ENCODE results near the gene MAPKAPK3. TPM values are rescaled to one million over a fixed set of nuclear protein-coding genes. Genes with fewer than 3 reads are reported as not detected.

MAPKAPK3 gene
- total and polyA plus RNA-seq, 2 donors (not counting 3 experiments of a cell fraction or from before 2014, with no cell fraction given): 21.3 to 30.5 TPM

GRCh38 chr3:50624634-50625033 lies 7.7 kb downstream of the MAPKAPK3 start:
- ChIA-PET POLR2A (no interaction called here), CTCF (interaction anchor here (1.9 kb wide), 1 partner anchor 28 kb away, joined by 5 read pairs; no protein-coding TSS in a partner anchor)

GRCh38 chr3:50625231-50626182 lies 8.6 kb downstream of the MAPKAPK3 start:
- Histone ChIP-seq H3K36me3 (ENCODE audit: control insufficient read depth in 2 of 2, extremely low read depth in 1 of 2, insufficient read depth in 2 of 2, low read length in 2 of 2) (no peaks in the 10 kb centered on the region), H3K4me1 (ENCODE audit: control insufficient read depth, extremely low read depth, insufficient read depth, low read length) (peaks cover 7% of the 10 kb centered on the region), H3K27ac (ENCODE audit: insufficient read depth, low read depth, low read length) (no peak overlapping the region), H3K79me2 (ENCODE audit: control insufficient read depth, insufficient read depth, low read length) (no peaks in the 10 kb centered on the region), H3K27me3 (ENCODE audit: control insufficient read depth in 2 of 2, insufficient read depth in 2 of 2, low read length in 2 of 2) (no peaks in the 10 kb centered on the region), H3K9me1 (replicated peaks; ENCODE audit: control insufficient read depth, extremely low read depth, insufficient read depth, low read length) (no peaks in the 10 kb centered on the region), H3K4me3 (replicated peaks in 1 of 3; ENCODE audit: insufficient read depth in 1 of 3, low read depth in 1 of 3, low read length in 3 of 3) (no peak overlapping the region), H3K9ac (replicated peaks; ENCODE audit: extremely low read depth, insufficient read depth, low read length) (no peak overlapping the region), H3K4me2 (ENCODE audit: insufficient read depth, low read length) (no peak overlapping the region), H4K20me1 (replicated peaks; ENCODE audit: control insufficient read depth, extremely low read depth, insufficient read depth, low read length) (no peaks in the 10 kb centered on the region), H3K9me3 (replicated peaks; ENCODE audit: control insufficient read depth, insufficient read depth, low read length) (no peaks in the 10 kb centered on the region), H2AFZ (ENCODE audit: low read depth, low read length) (no peak overlapping the region)
- no peak for DNase-seq (ENCODE audit: low read depth, low spot score)
- no peak for FAIRE-seq
- ChIA-PET CTCF (interaction anchor here (1.3 to 1.9 kb wide), 2 partner anchors 9 to 27 kb away, joined by 4 to 5 read pairs; partner anchors contain the start of gene MAPKAPK3), POLR2A (no interaction called here)
- dilution Hi-C loops (cut with MboI; ENCODE audit: extremely low pct_ligation_motif_present, low sequenced_read_pairs) (no loop called here), intact Hi-C loops (cut with micrococcal nuclease) (no loop called here)
- no TSS peak for BruUV-seq (replicated peaks)
- TF ChIP-seq MYC (IDR thresholded peaks at IDR 0.05; ENCODE audit: low read depth, low read length) (no peak), CTCF (IDR thresholded peaks at IDR 0.05; ENCODE audit: extremely low read depth in 1 of 2, insufficient read depth in 1 of 2, low read depth in 1 of 2, low read length in 2 of 2) (no peak), EZH2 (IDR thresholded peaks at IDR 0.05; ENCODE audit: borderline replicate concordance, low read depth, low read length, severe bottlenecking) (no peak), GATA2 (IDR thresholded peaks at IDR 0.05; ENCODE audit: insufficient read depth, insufficient read length, low read depth, low read length) (no peak), POLR2A (IDR thresholded peaks at IDR 0.05; ENCODE audit: low read depth, low read length) (no peak), MAX (IDR thresholded peaks at IDR 0.05; ENCODE audit: insufficient read depth, insufficient read length) (no peak), POLR2AphosphoS5 (IDR thresholded peaks at IDR 0.05; ENCODE audit: insufficient read depth, low read depth, low read length) (no peak)

More at GRCh38 chr3:50624634-50625033, 7.7 kb downstream of the MAPKAPK3 start:
- H3K27me3 ChIP-seq (ENCODE audit: control insufficient read depth in 2 of 2, insufficient read depth in 2 of 2, low read length in 2 of 2): no peaks in the 10 kb centered on the region
- no peak overlapping the region for H3K4me3 ChIP-seq (replicated peaks in 1 of 3; ENCODE audit: insufficient read depth in 1 of 3, low read depth in 1 of 3, low read length in 3 of 3)
- intact Hi-C loops (cut with micrococcal nuclease) (no loop called here), dilution Hi-C loops (cut with MboI; ENCODE audit: extremely low pct_ligation_motif_present, low sequenced_read_pairs) (no loop called here)
- no peak overlapping the region for H2AFZ ChIP-seq (ENCODE audit: low read depth, low read length)
- no peaks in the 10 kb centered on the region for H4K20me1 ChIP-seq (replicated peaks; ENCODE audit: control insufficient read depth, extremely low read depth, insufficient read depth, low read length)
- BruUV-seq (replicated peaks): no TSS peak
- no peaks in the 10 kb centered on the region for H3K9me1 ChIP-seq (replicated peaks; ENCODE audit: control insufficient read depth, extremely low read depth, insufficient read depth, low read length)
- no peak overlapping the region for H3K9ac ChIP-seq (replicated peaks; ENCODE audit: extremely low read depth, insufficient read depth, low read length)
- peaks cover 7% of the 10 kb centered on the region for H3K4me1 ChIP-seq (ENCODE audit: control insufficient read depth, extremely low read depth, insufficient read depth, low read length)
- DNase-seq (ENCODE audit: low read depth, low spot score) (no peak), FAIRE-seq (no peak)
- H3K27ac ChIP-seq (ENCODE audit: insufficient read depth, low read depth, low read length): no peak overlapping the region
- H3K36me3 ChIP-seq (ENCODE audit: control insufficient read depth in 2 of 2, extremely low read depth in 1 of 2, insufficient read depth in 2 of 2, low read length in 2 of 2): no peaks in the 10 kb centered on the region
- no peak overlapping the region for H3K4me2 ChIP-seq (ENCODE audit: insufficient read depth, low read length)
- H3K79me2 ChIP-seq (ENCODE audit: control insufficient read depth, insufficient read depth, low read length): no peaks in the 10 kb centered on the region
- no peaks in the 10 kb centered on the region for H3K9me3 ChIP-seq (replicated peaks; ENCODE audit: control insufficient read depth, insufficient read depth, low read length)
- no peak for TF ChIP-seq MAX (IDR thresholded peaks at IDR 0.05; ENCODE audit: insufficient read depth, insufficient read length)
- no peak for TF ChIP-seq MYC (IDR thresholded peaks at IDR 0.05; ENCODE audit: low read depth, low read length)
- no peak for TF ChIP-seq POLR2A (IDR thresholded peaks at IDR 0.05; ENCODE audit: low read depth, low read length)
- TF ChIP-seq EZH2 (IDR thresholded peaks at IDR 0.05; ENCODE audit: borderline replicate concordance, low read depth, low read length, severe bottlenecking): no peak
- no peak for TF ChIP-seq FOS (IDR thresholded peaks at IDR 0.05; ENCODE audit: borderline replicate concordance, insufficient read depth, low read length)

Measured in endothelial cell of umbilical vein (primary cell).